Nephron progenitor cell (in vitro differentiated cells): ENCODE measurements around the gene MBNL2.

Experiments
- DNase-seq: peaks from one replicate; pipeline ENCODE4 v3.0.0; 2021
- H3K27ac Mint-ChIP-seq: 2 replicates; pipeline ENCODE4 v1.8.0; 2021; ENCODE audit warnings: mild to moderate bottlenecking, moderate library complexity, mixed read lengths
- H3K27me3 Mint-ChIP-seq: 2 replicates; pipeline ENCODE4 v1.8.0; 2021; ENCODE audit warnings: mild to moderate bottlenecking, low read depth, mixed read lengths; ENCODE audit not compliant: poor library complexity
- H3K36me3 Mint-ChIP-seq: 2 replicates; pipeline ENCODE4 v1.8.0; 2021; ENCODE audit warnings: low read depth, mixed read lengths
- H3K4me1 Mint-ChIP-seq: 2 replicates; pipeline ENCODE4 v1.8.0; 2021; ENCODE audit warnings: mixed read lengths
- H3K4me3 Mint-ChIP-seq: 2 replicates; pipeline ENCODE4 v1.8.0; 2021; ENCODE audit warnings: mild to moderate bottlenecking, moderate library complexity, mixed read lengths
- H3K9me3 Mint-ChIP-seq: 2 replicates; pipeline ENCODE4 v1.8.0; 2021; ENCODE audit warnings: mild to moderate bottlenecking, moderate library complexity, mixed read lengths
- TF ChIP-seq, protein P1 (sequence below): fragments of 200-600 bp; sonication (generic); IDR thresholded peaks from 2 replicates; pipeline ENCODE4 v1.5.0; 2021; ENCODE audit warnings: antibody characterized with exemption

MBNL2 gene

GRCh38 chr13:97286317-97287046 is 64.3 kb downstream of the MBNL2 start:
- TF ChIP-seq, protein P1, sequence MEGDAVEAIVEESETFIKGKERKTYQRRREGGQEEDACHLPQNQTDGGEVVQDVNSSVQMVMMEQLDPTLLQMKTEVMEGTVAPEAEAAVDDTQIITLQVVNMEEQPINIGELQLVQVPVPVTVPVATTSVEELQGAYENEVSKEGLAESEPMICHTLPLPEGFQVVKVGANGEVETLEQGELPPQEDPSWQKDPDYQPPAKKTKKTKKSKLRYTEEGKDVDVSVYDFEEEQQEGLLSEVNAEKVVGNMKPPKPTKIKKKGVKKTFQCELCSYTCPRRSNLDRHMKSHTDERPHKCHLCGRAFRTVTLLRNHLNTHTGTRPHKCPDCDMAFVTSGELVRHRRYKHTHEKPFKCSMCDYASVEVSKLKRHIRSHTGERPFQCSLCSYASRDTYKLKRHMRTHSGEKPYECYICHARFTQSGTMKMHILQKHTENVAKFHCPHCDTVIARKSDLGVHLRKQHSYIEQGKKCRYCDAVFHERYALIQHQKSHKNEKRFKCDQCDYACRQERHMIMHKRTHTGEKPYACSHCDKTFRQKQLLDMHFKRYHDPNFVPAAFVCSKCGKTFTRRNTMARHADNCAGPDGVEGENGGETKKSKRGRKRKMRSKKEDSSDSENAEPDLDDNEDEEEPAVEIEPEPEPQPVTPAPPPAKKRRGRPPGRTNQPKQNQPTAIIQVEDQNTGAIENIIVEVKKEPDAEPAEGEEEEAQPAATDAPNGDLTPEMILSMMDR, result no peak
- H3K9me3 Mint-ChIP-seq, result peaks cover 5% of the 10 kb centered on the region
- H3K27me3 Mint-ChIP-seq, result peaks cover under 1% of the 10 kb centered on the region
- no peaks in the 10 kb centered on the region for H3K4me1 Mint-ChIP-seq
- no peak overlapping the region for H3K27ac Mint-ChIP-seq
- no peak overlapping the region for H3K4me3 Mint-ChIP-seq
- DNase-seq, result no peak
- peaks cover 27% of the 10 kb centered on the region for H3K36me3 Mint-ChIP-seq

DNA sequence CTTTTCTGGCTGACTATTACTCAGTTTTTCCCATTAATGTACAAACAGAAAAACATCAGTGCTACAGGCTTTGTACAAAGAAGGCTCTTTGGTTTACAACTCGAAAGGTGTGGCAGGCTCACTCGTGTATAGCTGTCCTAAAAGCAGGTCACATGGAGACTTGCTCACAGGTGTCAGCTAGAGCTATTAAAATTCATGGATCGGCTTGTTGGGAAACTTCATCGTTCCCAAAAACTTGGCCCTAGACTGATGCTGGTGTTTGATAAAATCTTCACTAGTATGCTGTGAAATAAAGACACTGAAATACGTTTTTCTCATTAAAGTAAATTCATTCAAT is 64.9 kb downstream of the MBNL2 start:
- TF ChIP-seq, protein P1, result no peak
- Mint-ChIP-seq H3K4me1 (no peaks in the 10 kb centered on the region), H3K27me3 (no peaks in the 10 kb centered on the region), H3K36me3 (peaks cover 27% of the 10 kb centered on the region), H3K4me3 (no peak overlapping the region), H3K27ac (no peak overlapping the region), H3K9me3 (peaks cover 5% of the 10 kb centered on the region)
- no peak for DNase-seq

DNA sequence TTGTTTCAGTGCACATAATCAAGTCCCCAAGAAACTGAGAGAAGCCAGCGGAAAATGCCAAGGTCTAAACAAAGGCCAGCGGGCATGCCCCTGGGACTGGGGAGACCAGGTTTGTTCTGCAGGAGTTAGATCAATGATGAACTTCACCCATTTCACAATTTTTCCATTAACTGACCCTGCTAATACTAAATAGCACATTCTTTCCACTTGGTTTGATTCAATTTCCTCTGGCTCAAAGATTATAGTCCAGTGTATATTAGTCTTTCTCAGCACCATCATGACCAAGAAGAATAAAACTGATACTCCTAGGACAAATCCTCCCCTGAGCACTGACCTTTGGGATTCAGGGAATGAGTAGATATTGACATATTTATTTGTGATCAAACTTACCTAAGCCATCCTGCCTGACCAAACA is 66.4 kb downstream of the MBNL2 start:
- DNase-seq, result no peak
- peaks cover 5% of the 10 kb centered on the region for H3K9me3 Mint-ChIP-seq
- peaks cover 26% of the 10 kb centered on the region for H3K36me3 Mint-ChIP-seq
- no peak overlapping the region for H3K4me3 Mint-ChIP-seq
- no peaks in the 10 kb centered on the region for H3K4me1 Mint-ChIP-seq
- TF ChIP-seq, protein P1, result no peak
- H3K27ac Mint-ChIP-seq, result no peak overlapping the region
- H3K27me3 Mint-ChIP-seq, result no peaks in the 10 kb centered on the region

DNA sequence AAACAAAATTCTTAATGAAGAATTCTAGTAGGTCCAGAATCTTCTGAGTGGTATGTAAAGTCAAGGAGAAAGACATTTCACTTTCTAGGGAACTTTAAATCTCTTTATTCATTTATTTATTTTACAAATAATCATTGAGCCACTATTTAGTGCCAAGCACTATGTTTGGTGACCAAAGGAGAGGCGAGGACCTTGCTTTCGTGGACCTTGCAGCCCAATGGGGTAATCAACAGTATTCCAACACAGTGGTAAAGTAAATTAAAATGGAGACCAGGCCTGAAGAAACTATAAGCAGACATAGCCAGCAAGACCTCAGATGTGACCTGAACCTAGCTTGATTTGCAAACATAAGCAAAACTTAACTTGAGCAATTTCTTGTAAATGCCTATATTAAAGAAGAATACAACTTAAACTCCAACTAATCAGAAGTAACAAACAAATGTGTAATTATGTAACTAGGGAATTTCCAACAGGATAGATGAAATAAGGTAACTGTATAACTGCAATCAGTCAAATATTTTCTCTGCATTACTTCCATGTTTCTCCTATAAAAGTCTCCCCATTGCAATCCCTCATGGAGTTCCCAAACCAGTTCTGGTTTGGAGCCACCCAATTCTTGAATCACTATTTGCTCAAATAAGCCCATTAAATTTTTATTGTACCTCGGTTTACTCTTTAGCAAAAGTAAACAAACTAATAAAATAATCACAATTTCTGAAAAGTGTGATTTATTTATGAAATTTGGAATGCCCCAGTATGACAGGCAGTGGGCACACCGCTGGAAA is 67.6 kb downstream of the MBNL2 start:
- peaks cover 5% of the 10 kb centered on the region for H3K9me3 Mint-ChIP-seq
- no peak overlapping the region for H3K4me3 Mint-ChIP-seq
- H3K4me1 Mint-ChIP-seq, result no peaks in the 10 kb centered on the region
- H3K27me3 Mint-ChIP-seq, result no peaks in the 10 kb centered on the region
- no peak overlapping the region for H3K27ac Mint-ChIP-seq
- TF ChIP-seq, protein P1, result no peak
- no peak for DNase-seq
- peaks cover 26% of the 10 kb centered on the region for H3K36me3 Mint-ChIP-seq

- Mint-ChIP-seq H3K9me3 (peaks cover 5% of the 10 kb centered on the region), H3K27me3 (no peaks in the 10 kb centered on the region), H3K4me1 (peaks cover 7% of the 10 kb centered on the region), H3K36me3 (peaks cover 12% of the 10 kb centered on the region), H3K4me3 (no peak overlapping the region), H3K27ac (no peak overlapping the region)
- TF ChIP-seq, protein P1, result no peak
- DNase-seq, result no peak
Observed at GRCh38 chr13:97295283-97296182, 73.4 kb downstream of the MBNL2 start.
